PC-9 (cell line): ENCODE measurements around the gene SSC5D. TPM values are rescaled to one million over a fixed set of nuclear protein-coding genes. Genes with fewer than 3 reads are reported as not detected.

Experiments
- BruUV-seq: library from RNA; stranded (reverse); fragments of 400-500 nt; replicated peaks from 2 replicates; lab custom pipeline; 2021; lab: Mats Ljungman, UMichigan
- CTCF ChIA-PET: fragments of 300-600 bp; sonication (Branson Sonifier 250); formaldehyde crosslinking; loops from one replicate; lab custom pipeline; 2022; ENCODE audit warnings: antibody characterized with exemption; lab: Charles Lee
- POLR2A ChIA-PET: fragments of 300-600 bp; sonication (Branson Sonifier 250); formaldehyde crosslinking; loops from one replicate; lab custom pipeline; 2022; ENCODE audit warnings: antibody characterized with exemption; ENCODE audit not compliant: unreplicated experiment; lab: Charles Lee
- DNase-seq, 2 experiments: peaks; one replicate each; pipeline versions ENCODE4 v3.0.0 to v3.0.0-alpha.2; 2015 to 2022; ENCODE audit warnings: mixed read lengths in 1 of 2
- H2AFZ ChIP-seq: fragments of 200-600 bp; sonication (generic); 2 replicates; pipeline ENCODE4 v1.8.1; 2017; ENCODE audit warnings: antibody characterized with exemption
- H3F3A ChIP-seq: fragments of 200-600 bp; sonication (generic); 2 replicates; pipeline ENCODE4 v1.8.1; 2017; ENCODE audit warnings: antibody characterized with exemption, mild to moderate bottlenecking, low read depth; ENCODE audit not compliant: insufficient read depth
- H3K27ac ChIP-seq: fragments of 200-600 bp; sonication (generic); 2 replicates; pipeline ENCODE4 v1.6.1; 2016; ENCODE audit warnings: mixed run types
- H3K27me3 ChIP-seq: fragments of 200-600 bp; sonication (generic); 2 replicates; pipeline ENCODE4 v1.6.1; 2016; ENCODE audit warnings: low read depth, mixed run types; ENCODE audit not compliant: insufficient read depth
- H3K36me3 ChIP-seq: fragments of 200-600 bp; sonication (generic); 2 replicates; pipeline ENCODE4 v1.6.1; 2016; ENCODE audit warnings: low read depth, mixed run types
- H3K4me1 ChIP-seq: fragments of 200-600 bp; sonication (generic); replicated peaks from 2 replicates; pipeline ENCODE4 v1.6.1; 2016; ENCODE audit warnings: mixed run types; ENCODE audit not compliant: insufficient read depth
- H3K4me2 ChIP-seq: fragments of 200-600 bp; sonication (generic); 2 replicates; pipeline ENCODE4 v1.6.1; 2017; ENCODE audit warnings: mixed run types
- H3K4me3 ChIP-seq: fragments of 200-600 bp; sonication (generic); 2 replicates; pipeline ENCODE4 v1.6.1; 2016; ENCODE audit warnings: mixed run types
- H3K79me2 ChIP-seq: fragments of 200-600 bp; sonication (generic); 2 replicates; pipeline ENCODE4 v1.6.1; 2017; ENCODE audit warnings: low read depth, mixed run types
- H3K9me2 ChIP-seq: fragments of 200-600 bp; sonication (generic); 2 replicates; pipeline ENCODE4 v1.8.1; 2017; ENCODE audit warnings: mild to moderate bottlenecking; ENCODE audit not compliant: insufficient read depth
- H3K9me3 ChIP-seq: fragments of 200-600 bp; sonication (generic); 2 replicates; pipeline ENCODE4 v1.8.1; 2016; ENCODE audit warnings: low read depth; ENCODE audit not compliant: insufficient read depth
- H4K20me1 ChIP-seq: fragments of 200-600 bp; sonication (generic); 2 replicates; pipeline ENCODE4 v1.8.1; 2017; ENCODE audit not compliant: insufficient read depth
- CTCF ChIP-seq: fragments of 200-600 bp; sonication (generic); conservative IDR thresholded peaks from 2 replicates; pipeline ENCODE4 v1.6.1; 2017; ENCODE audit warnings: mixed run types, antibody characterized with exemption, mild to moderate bottlenecking, moderate library complexity
- EZH2 ChIP-seq: fragments of 200-600 bp; sonication (generic); IDR thresholded peaks from 2 replicates; pipeline ENCODE4 v1.8.0; 2017; ENCODE audit warnings: antibody characterized with exemption, low read depth
- intact Hi-C: fragments of 100-400 bp; cut with micrococcal nuclease; formaldehyde crosslinking; loops from one replicate; pipeline ENCODE4 v1.10.0; 2022; ENCODE audit not compliant: unreplicated experiment
- total RNA-seq: library from RNA; stranded (reverse); gene quantifications from 2 replicates; pipeline ENCODE4 v1.2.3, GENCODE V29; 2021

The SSC5D gene
- total RNA-seq, 1 experiment from 2014 or later: 3.9 TPM

- Histone ChIP-seq H3K79me2 (peaks cover 29% of the 10 kb centered on the region), H3K36me3 (no peaks in the 10 kb centered on the region), H3K27ac (no peak overlapping the region), H3F3A (peaks cover 25% of the 10 kb centered on the region; the same call in 1 of the 2 replicates), H3K9me2 (no peaks in the 10 kb centered on the region), H3K9me3 (no peaks in the 10 kb centered on the region), H3K4me2 (no peak overlapping the region), H2AFZ (no peak overlapping the region), H3K4me3 (no peak overlapping the region), H3K27me3 (no peaks in the 10 kb centered on the region), H4K20me1 (peaks cover 27% of the 10 kb centered on the region), H3K4me1 (peaks cover 17% of the 10 kb centered on the region)
- no peak for TF ChIP-seq EZH2
- TF ChIP-seq CTCF: no peak
- BruUV-seq: no TSS peak
- ChIA-PET POLR2A (interaction anchor here (0.6 kb wide), 1 partner anchor 308 kb away, joined by 21 read pairs; no protein-coding TSS in a partner anchor), CTCF (no interaction called here)
- no peak for DNase-seq
- intact Hi-C loops: no loop called here
Measured at GRCh38 chr19:55481794-55482155, 6.5 kb upstream of the SSC5D start.

- Histone ChIP-seq H3K36me3 (no peaks in the 10 kb centered on the region), H3K27me3 (no peaks in the 10 kb centered on the region), H3K4me2 (no peak overlapping the region), H3K9me2 (no peaks in the 10 kb centered on the region), H2AFZ (no peak overlapping the region), H3K79me2 (peaks cover 26% of the 10 kb centered on the region), H3K4me1 (peaks cover 23% of the 10 kb centered on the region), H3F3A (peaks cover 31% of the 10 kb centered on the region; the same call in 1 of the 2 replicates), H4K20me1 (peaks cover 22% of the 10 kb centered on the region), H3K27ac (no peak overlapping the region), H3K4me3 (no peak overlapping the region), H3K9me3 (no peaks in the 10 kb centered on the region)
- intact Hi-C loops: no loop called here
- POLR2A ChIA-PET: interaction anchor here (0.6 kb wide), 1 partner anchor 308 kb away, joined by 21 read pairs; no protein-coding TSS in a partner anchor
- TF ChIP-seq EZH2: no peak
- no peak for TF ChIP-seq CTCF
- no TSS peak for BruUV-seq
- CTCF ChIA-PET: no interaction called here
- DNase-seq: no peak
Measured at GRCh38 chr19:55482156-55482961, 5.9 kb upstream of the SSC5D start.

- no peak overlapping the region for H3K4me3 ChIP-seq
- ChIA-PET CTCF (no interaction called here), POLR2A (no interaction called here)
- no peak overlapping the region for H3K27ac ChIP-seq
- no peak for DNase-seq
- no peaks in the 10 kb centered on the region for H3K9me2 ChIP-seq
- H3K27me3 ChIP-seq: no peaks in the 10 kb centered on the region
- H4K20me1 ChIP-seq: peaks cover 15% of the 10 kb centered on the region
- no TSS peak for BruUV-seq
- H3F3A ChIP-seq: peaks cover 38% of the 10 kb centered on the region; the same call in 1 of the 2 replicates
- H3K79me2 ChIP-seq: peaks cover 18% of the 10 kb centered on the region
- no peaks in the 10 kb centered on the region for H3K9me3 ChIP-seq
- H2AFZ ChIP-seq: no peak overlapping the region
- H3K4me1 ChIP-seq: peaks cover 22% of the 10 kb centered on the region
- intact Hi-C loops: no loop called here
- TF ChIP-seq CTCF (no peak), EZH2 (no peak)
- H3K36me3 ChIP-seq: no peaks in the 10 kb centered on the region
- no peak overlapping the region for H3K4me2 ChIP-seq
Measured at GRCh38 chr19:55482967-55483705, 5.1 kb upstream of the SSC5D start.
